Adipose tissue (tissue), 3 donors: Measurements from ENCODE around the gene EPG5. TPM values are rescaled to one million over a fixed set of nuclear protein-coding genes. Genes with fewer than 3 reads are reported as not detected.

ENCODE experiments used
- H3K27ac ChIP-seq: one replicate; pipeline ENCODE4 v1.5.1; 2013; ENCODE audit warnings: low read depth, low read length
- WGBS, 3 donors: extraction: QIAGEN DNeasy Blood & Tissue Kit; methylation state at CpG; one replicate each; pipeline ENCODE4 v1.1.7; 2013; 5-methylcytosine and 5-hydroxymethylcytosine counted together
- polyA plus RNA-seq, 3 donors: library from polyadenylated mRNA; stranded (reverse); fragments of 200-250 nt; gene quantifications; one replicate each; pipeline ENCODE4 v1.2.3, GENCODE V29; 2013
- donor health status: healthy with polysubstance abuse.
- donor health status: Bipolar disorder and iron deficiency.
- donor health status: healthy.

EPG5 gene
- polyA plus RNA-seq, 3 donors: 2.9 to 4.6 (median 3.7) TPM

GRCh38 chr18:45879681-45880655, 87.2 kb downstream of the EPG5 start:
- no peak overlapping the region for H3K27ac ChIP-seq
- WGBS, 3 donors: 37 to 40% (median 38%) methylated on average over 17 of the region's 17 CpGs

- no peak overlapping the region for H3K27ac ChIP-seq
- 93 to 98% (median 95%) methylated on average over 3 of the region's 3 CpGs for WGBS, 3 donors
These were observed 89.7 kb downstream of the EPG5 start for GRCh38 chr18:45877403-45877802.

- WGBS, 3 donors: 91 to 98% (median 95%) methylated on average over 3 of the region's 3 CpGs
- H3K27ac ChIP-seq: no peak overlapping the region
These were observed 91.0 kb downstream of the EPG5 start for GRCh38 chr18:45876161-45876560.

GRCh38 chr18:45874491-45875184, 92.5 kb downstream of the EPG5 start:
- H3K27ac ChIP-seq: no peak overlapping the region
- WGBS, 3 donors: 82 to 84% (median 82%) methylated on average over 5 of the region's 5 CpGs

- H3K27ac ChIP-seq: no peak overlapping the region
- 72 to 90% (median 80%) methylated on average over 5 of the region's 5 CpGs for WGBS, 3 donors
These were observed 95.6 kb downstream of the EPG5 start for GRCh38 chr18:45871431-45872084.

GRCh38 chr18:45870419-45870818, 96.7 kb downstream of the EPG5 start:
- no peak overlapping the region for H3K27ac ChIP-seq
- WGBS, 3 donors: 91 to 97% (median 96%) methylated on average over 7 of the region's 7 CpGs

DNA sequence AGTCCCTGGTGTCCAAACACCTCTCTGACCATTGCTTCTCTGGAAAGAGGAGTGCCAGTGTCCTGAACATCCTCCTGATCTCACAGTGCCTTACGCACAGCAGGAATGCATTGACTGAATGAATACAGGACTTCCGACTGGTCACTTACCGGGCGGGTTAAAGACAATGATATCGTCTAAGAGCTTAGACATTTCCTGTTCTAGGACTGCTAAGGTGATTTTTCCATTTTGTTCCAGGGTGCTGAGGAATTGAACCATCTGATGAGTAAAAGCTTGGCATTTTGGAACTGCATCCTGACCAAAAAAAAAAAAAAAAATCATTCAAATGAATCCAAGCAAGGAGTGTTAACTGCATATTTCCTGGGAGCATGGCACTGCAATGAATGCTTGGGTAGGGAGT, 101.7 kb downstream of the EPG5 start:
- 95 to 96% (median 95%) methylated on average over 5 of the region's 5 CpGs for WGBS, 3 donors
- no peak overlapping the region for H3K27ac ChIP-seq

DNA sequence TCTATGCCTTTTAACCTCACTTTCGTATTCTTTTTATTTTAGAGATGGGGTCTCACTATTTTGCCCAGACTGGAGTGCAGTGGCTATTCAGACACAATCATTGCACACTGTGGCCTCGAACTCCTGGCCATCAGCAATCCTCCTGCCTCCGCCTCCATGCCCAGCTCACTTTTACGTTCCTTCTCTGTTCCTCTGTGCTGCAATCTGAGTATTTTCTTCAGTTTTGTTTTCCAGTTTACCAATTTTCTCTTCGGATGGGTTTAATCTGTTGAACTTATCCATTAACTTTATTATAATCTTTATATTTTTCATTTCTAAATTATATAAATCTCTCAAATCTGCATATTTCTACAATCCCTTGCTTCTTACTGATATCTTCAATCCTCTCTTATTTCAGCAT, 103.0 kb downstream of the EPG5 start:
- no peak overlapping the region for H3K27ac ChIP-seq
- 96 to 97% (median 97%) methylated on average over 5 of the region's 5 CpGs for WGBS, 3 donors

DNA sequence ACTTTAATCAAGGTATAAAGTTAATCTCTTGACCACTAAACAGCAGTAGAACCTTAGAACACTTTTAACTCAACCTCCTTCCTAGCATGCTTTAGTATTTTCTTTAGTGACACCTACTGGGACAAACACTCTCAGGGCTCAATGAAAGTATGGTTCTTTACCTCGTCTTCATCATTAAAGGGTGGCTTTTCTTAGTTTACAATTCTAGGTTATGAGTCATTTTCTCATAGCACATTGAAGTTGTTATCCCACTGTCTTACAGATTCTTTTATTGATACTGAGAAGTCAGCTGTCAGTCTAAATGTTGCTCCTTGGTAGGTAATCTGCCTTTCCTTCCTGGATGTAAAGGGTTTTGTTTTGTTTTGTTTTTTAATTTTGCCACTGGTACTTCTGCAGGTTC, 103.7 kb downstream of the EPG5 start:
- 83 to 88% (median 88%) methylated on average over 1 of the region's 1 CpG for WGBS, 3 donors

GRCh38 chr18:45861926-45862325, 105.2 kb downstream of the EPG5 start:
- 95 to 99% (median 97%) methylated on average over 1 of the region's 1 CpG for WGBS, 3 donors
- no peak overlapping the region for H3K27ac ChIP-seq

More for the DNA sequence above, 103.7 kb downstream of the EPG5 start:
- no peak overlapping the region for H3K27ac ChIP-seq

DNA sequence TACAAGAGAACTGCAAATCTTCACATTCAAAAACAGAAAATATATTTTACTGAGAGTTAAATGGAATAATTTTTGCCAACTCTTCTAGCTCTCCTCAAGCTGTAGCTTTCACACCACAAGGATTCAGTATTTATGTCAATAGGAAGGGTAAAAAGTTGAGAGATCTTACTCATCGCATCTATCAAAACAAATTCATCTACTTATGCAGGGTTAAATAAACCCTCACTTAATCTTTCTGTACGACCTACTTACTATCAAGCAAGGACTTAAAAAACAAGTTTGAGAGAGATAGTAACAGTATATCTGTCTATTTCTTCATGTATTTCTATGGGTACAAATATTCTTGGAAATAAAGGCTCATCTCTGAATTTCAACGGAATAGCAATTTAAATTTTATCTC, 106.2 kb downstream of the EPG5 start:
- no peak overlapping the region for H3K27ac ChIP-seq
- WGBS, 3 donors: 87 to 96% (median 94%) methylated on average over 3 of the region's 3 CpGs

DNA sequence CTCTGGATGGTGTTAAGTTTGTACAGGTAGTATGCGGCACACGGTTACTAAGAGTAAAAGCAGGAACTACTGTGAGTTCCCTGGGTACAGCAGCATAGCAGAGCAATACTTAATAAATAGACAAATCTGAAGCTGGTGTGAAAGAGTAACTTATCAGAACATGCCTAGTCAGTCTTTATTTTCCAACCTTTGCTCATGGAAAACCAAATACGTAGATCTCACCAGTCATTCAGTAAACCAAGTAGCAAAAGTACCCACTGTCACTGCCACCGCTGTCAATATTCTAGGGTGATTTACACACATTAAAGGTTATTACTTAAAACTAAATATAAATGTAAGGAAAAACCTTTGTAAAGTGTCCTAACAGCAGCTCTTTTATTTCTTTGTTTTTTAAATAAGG, 106.6 kb downstream of the EPG5 start:
- WGBS, 3 donors: 84 to 95% (median 86%) methylated on average over 4 of the region's 4 CpGs
- H3K27ac ChIP-seq: no peak overlapping the region

DNA sequence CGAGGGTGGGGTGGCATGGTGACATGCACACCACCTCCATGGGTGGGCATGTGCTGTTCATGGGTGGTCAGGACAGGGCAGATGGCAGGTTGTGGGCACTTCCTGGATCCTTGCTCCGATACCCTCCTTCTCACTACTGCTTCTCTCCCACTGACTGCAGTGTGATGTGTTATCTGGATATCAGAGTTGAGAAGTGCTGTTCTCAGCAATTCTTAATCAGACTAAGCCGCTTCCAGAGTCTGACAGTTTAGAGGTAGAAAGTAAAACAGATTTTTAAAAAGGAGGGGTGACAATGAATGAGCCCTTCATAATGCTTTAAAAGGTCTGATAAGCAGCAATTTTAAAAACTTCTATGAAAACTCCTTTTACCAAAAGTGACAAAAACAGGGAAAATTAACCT, 107.8 kb downstream of the EPG5 start:
- H3K27ac ChIP-seq: no peak overlapping the region
- 98% methylated on average over 3 of the region's 3 CpGs for WGBS, 3 donors

DNA sequence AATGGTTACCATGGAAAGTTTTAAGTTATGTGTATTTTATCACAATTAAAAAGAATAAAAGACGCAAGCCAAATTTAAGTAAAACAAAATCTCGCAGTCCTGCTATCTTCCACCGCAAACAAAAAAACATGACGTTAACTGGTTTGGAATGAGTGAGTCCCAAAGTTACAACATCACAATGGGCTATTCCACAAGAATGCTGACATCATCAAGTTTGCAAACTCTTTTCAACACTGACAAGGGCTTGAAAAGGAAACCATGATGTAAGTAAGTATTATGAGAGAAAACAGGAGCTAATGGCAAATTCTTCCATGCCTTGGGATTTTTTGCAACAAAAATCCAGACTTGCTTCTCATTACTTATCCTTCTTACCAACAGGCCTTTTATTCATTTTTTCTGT, 110.6 kb downstream of the EPG5 start:
- H3K27ac ChIP-seq: no peak overlapping the region
- WGBS, 3 donors: 86 to 97% (median 89%) methylated on average over 4 of the region's 4 CpGs

DNA sequence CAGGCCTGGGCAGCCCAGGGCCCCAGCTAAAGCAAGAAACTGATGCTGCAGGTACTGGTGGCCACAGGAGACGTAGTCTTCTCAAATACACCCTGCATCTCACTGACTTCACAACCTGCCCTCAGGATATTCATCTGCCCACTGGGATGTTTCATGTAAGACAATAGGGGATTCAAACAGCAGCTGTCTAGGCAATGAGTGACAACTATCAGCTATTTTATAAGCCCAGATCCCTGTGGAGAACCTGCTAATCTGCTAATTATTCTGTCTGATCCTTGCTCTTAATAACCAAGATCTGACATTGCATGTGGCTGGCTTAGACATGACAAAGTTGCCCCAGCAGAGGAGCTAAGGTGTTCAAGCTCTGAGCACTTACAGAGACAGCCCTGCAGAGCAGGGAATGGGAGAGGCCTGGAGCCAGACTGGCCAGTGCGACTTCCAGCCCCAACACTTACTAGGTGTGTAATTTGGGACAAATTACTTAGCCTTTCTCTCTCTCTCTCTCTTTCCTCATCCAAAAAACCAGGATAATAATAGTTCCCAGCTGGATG, 113.0 kb downstream of the EPG5 start:
- WGBS, 3 donors: 91 to 96% (median 95%) methylated on average over 2 of the region's 2 CpGs
- no peak overlapping the region for H3K27ac ChIP-seq

- 84 to 92% (median 87%) methylated on average over 5 of the region's 5 CpGs for WGBS, 3 donors
- H3K27ac ChIP-seq: no peak overlapping the region
These were observed 114.5 kb downstream of the EPG5 start for GRCh38 chr18:45852631-45853030.

GRCh38 chr18:45851161-45851925, 115.8 kb downstream of the EPG5 start:
- no peak overlapping the region for H3K27ac ChIP-seq
- WGBS, 3 donors: 65 to 75% (median 69%) methylated on average over 10 of the region's 10 CpGs

- 71 to 93% (median 83%) methylated on average over 10 of the region's 10 CpGs for WGBS, 3 donors
- no peak overlapping the region for H3K27ac ChIP-seq
These were observed 117.1 kb downstream of the EPG5 start for GRCh38 chr18:45850021-45850420.
